SK-N-SH treated with all-trans-retinoic acid at 6 μM for 48 hours (cell line): Measurements from ENCODE around the gene OR6X1.

Experiments used
- CSDC2 ChIP-seq: fragments of 250-450 bp; sonication (Bioruptor Pico); IDR thresholded peaks from 2 replicates; pipeline ENCODE4 v1.5.0; 2020; ENCODE audit warnings: mild to moderate bottlenecking, moderate library complexity
- CSRNP3 ChIP-seq: fragments of 250-450 bp; sonication (Bioruptor Pico); IDR thresholded peaks from 2 replicates; pipeline ENCODE4 v1.5.1; 2021; ENCODE audit warnings: mild to moderate bottlenecking, moderate library complexity
- ESRRG ChIP-seq: fragments of 250-450 bp; sonication (Bioruptor Pico); IDR thresholded peaks from 2 replicates; pipeline ENCODE4 v1.6.1; 2021; ENCODE audit warnings: mild to moderate bottlenecking
- PATZ1 ChIP-seq: fragments of 250-450 bp; sonication (Bioruptor Pico); IDR thresholded peaks from 2 replicates; pipeline ENCODE4 v1.8.0; 2020; ENCODE audit warnings: mild to moderate bottlenecking, moderate library complexity, borderline replicate concordance

GRCh38 chr11:123775289-123775688, 21.0 kb upstream of the OR6X1 start:
- no peak for TF ChIP-seq CSDC2 (CRISPR knock-in tag)
- no peak for TF ChIP-seq CSRNP3 (CRISPR knock-in tag)
- no peak for TF ChIP-seq ESRRG
- no peak for TF ChIP-seq PATZ1
